Smooth muscle cell (in vitro differentiated cells): Measurements from ENCODE around the gene SMPD1. TPM values are rescaled to one million over a fixed set of nuclear protein-coding genes. Genes with fewer than 3 reads are reported as not detected.
"Not testable (repeated sequence)": the region's sequence is repeated elsewhere in the genome, so short reads cannot be mapped to it uniquely, and the experiment has no call there.

Experiments
- DNase-seq: peaks from one replicate; lab custom pipeline; 2025; ENCODE audit not compliant: unreplicated experiment; lab: John Stamatoyannopoulos, UW
- H2AFZ ChIP-seq: fragments of 200-600 bp; sonication (generic); 2 replicates; pipeline ENCODE4 v1.6.0; 2016; ENCODE audit warnings: antibody characterized with exemption, low read depth, mild to moderate bottlenecking
- H3F3A ChIP-seq: fragments of 200-600 bp; sonication (generic); 2 replicates; pipeline ENCODE4 v1.6.0; 2017; ENCODE audit warnings: antibody characterized with exemption, low read depth
- H3K27ac ChIP-seq: fragments of 200-600 bp; sonication (generic); 2 replicates; pipeline ENCODE4 v1.5.1; 2016; ENCODE audit warnings: low read depth, mild to moderate bottlenecking
- H3K27me3 ChIP-seq: fragments of 200-600 bp; sonication (generic); 2 replicates; pipeline ENCODE4 v1.6.1; 2016; ENCODE audit warnings: low read depth, mild to moderate bottlenecking
- H3K36me3 ChIP-seq: fragments of 200-600 bp; sonication (generic); 2 replicates; pipeline ENCODE4 v1.5.1; 2016; ENCODE audit warnings: low read depth
- H3K4me1 ChIP-seq: fragments of 200-600 bp; sonication (generic); 2 replicates; pipeline ENCODE4 v1.5.1; 2016; ENCODE audit warnings: low read depth
- H3K4me2 ChIP-seq: fragments of 200-600 bp; sonication (generic); 2 replicates; pipeline ENCODE4 v1.6.0; 2016; ENCODE audit warnings: mild to moderate bottlenecking
- H3K4me3 ChIP-seq: fragments of 200-600 bp; sonication (generic); 2 replicates; pipeline ENCODE4 v1.5.1; 2016; ENCODE audit warnings: mild to moderate bottlenecking
- H3K79me2 ChIP-seq: fragments of 200-600 bp; sonication (generic); 2 replicates; pipeline ENCODE4 v1.6.0; 2016; ENCODE audit warnings: low read depth, mild to moderate bottlenecking
- H3K9ac ChIP-seq: fragments of 200-600 bp; sonication (generic); 2 replicates; pipeline ENCODE4 v1.6.0; 2016; ENCODE audit warnings: low read depth
- H3K9me3 ChIP-seq: fragments of 200-600 bp; sonication (generic); replicated peaks from 2 replicates; pipeline ENCODE4 v1.5.1; 2016; ENCODE audit warnings: low read depth
- H4K20me1 ChIP-seq: fragments of 200-600 bp; sonication (generic); 2 replicates; pipeline ENCODE4 v1.6.0; 2016; ENCODE audit warnings: low read depth
- WGBS: methylation state at CpG from one replicate; pipeline ENCODE4 v1.1.7; 2016; ENCODE audit warnings: low lambda C conversion rate; 5-methylcytosine and 5-hydroxymethylcytosine counted together
- polyA plus RNA-seq: library from polyadenylated mRNA; unstranded; fragments of >200 nt; fragmentation: Nextera tagmentation; extraction: Ambion mirVana; gene quantifications from 2 replicates; pipeline ENCODE4 v1.2.1, GENCODE V29; 2016
- total RNA-seq: library from RNA; depleted of rRNA; stranded (reverse); fragments of >200 nt; gene quantifications from 2 replicates; pipeline ENCODE4 v1.2.3, GENCODE V29; 2014
- TF ChIP-seq, protein P1 (sequence below): fragments of 200-600 bp; sonication (generic); IDR thresholded peaks from 2 replicates; pipeline ENCODE4 v1.5.1; 2017; ENCODE audit warnings: borderline replicate concordance, mild to moderate bottlenecking, antibody characterized with exemption; ENCODE audit not compliant: insufficient read depth, poor library complexity, severe bottlenecking

SMPD1 gene
- total and polyA plus RNA-seq, 2 experiments from 2014 or later = 56.6 to 57.3 TPM

DNA sequence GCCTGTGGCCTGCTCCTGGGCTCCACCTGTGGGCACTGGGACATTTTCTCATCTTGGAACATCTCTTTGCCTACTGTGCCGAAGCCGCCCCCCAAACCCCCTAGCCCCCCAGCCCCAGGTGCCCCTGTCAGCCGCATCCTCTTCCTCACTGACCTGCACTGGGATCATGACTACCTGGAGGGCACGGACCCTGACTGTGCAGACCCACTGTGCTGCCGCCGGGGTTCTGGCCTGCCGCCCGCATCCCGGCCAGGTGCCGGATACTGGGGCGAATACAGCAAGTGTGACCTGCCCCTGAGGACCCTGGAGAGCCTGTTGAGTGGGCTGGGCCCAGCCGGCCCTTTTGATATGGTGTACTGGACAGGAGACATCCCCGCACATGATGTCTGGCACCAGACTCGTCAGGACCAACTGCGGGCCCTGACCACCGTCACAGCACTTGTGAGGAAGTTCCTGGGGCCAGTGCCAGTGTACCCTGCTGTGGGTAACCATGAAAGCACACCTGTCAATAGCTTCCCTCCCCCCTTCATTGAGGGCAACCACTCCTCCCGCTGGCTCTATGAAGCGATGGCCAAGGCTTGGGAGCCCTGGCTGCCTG is 1.4 kb downstream of the SMPD1 start:
- H3K4me1 ChIP-seq = peaks cover 9% of the 10 kb centered on the region
- H4K20me1 ChIP-seq = no peaks in the 10 kb centered on the region
- H3K9me3 ChIP-seq = no peaks in the 10 kb centered on the region
- H3K27ac ChIP-seq = no peak overlapping the region
- no peak for DNase-seq
- 96% methylated on average over 15 of the region's 18 CpGs for WGBS
- H2AFZ ChIP-seq = no peak overlapping the region
- H3K4me3 ChIP-seq = no peak overlapping the region
- no peaks in the 10 kb centered on the region for H3F3A ChIP-seq
- peak overlapping the region; percentile 93 for H3K4me2 ChIP-seq
- TF ChIP-seq, protein P1, sequence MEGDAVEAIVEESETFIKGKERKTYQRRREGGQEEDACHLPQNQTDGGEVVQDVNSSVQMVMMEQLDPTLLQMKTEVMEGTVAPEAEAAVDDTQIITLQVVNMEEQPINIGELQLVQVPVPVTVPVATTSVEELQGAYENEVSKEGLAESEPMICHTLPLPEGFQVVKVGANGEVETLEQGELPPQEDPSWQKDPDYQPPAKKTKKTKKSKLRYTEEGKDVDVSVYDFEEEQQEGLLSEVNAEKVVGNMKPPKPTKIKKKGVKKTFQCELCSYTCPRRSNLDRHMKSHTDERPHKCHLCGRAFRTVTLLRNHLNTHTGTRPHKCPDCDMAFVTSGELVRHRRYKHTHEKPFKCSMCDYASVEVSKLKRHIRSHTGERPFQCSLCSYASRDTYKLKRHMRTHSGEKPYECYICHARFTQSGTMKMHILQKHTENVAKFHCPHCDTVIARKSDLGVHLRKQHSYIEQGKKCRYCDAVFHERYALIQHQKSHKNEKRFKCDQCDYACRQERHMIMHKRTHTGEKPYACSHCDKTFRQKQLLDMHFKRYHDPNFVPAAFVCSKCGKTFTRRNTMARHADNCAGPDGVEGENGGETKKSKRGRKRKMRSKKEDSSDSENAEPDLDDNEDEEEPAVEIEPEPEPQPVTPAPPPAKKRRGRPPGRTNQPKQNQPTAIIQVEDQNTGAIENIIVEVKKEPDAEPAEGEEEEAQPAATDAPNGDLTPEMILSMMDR = no peak
- no peaks in the 10 kb centered on the region for H3K27me3 ChIP-seq
- H3K9ac ChIP-seq = no peak overlapping the region
- no peaks in the 10 kb centered on the region for H3K36me3 ChIP-seq
- no peaks in the 10 kb centered on the region for H3K79me2 ChIP-seq

DNA sequence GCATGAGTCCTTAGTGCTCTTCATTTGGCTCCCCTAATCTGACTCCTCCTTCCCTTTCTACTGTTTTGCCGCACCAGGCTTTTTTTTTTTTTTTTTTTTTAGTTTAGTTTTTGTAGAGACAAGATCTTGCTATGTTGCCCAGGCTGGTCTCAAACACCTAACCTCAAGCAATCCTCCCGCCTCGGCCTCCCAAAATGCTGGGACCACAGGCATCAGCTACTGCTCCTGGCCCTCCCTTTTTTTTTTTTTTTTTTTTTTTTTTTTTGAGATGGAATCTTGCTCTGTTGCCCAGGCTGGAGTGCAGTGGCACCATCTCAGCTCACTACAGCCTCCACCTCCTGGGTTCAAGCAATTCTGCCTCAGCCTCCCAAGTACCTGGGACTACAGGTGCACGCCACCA is 2.0 kb downstream of the SMPD1 start:
- DNase-seq, H3K79me2 ChIP-seq, H3K4me2 ChIP-seq, H4K20me1 ChIP-seq, H3K36me3 ChIP-seq, H3K9ac ChIP-seq, H2AFZ ChIP-seq, H3F3A ChIP-seq, H3K4me1 ChIP-seq, H3K4me3 ChIP-seq, H3K27ac ChIP-seq, H3K27me3 ChIP-seq, H3K9me3 ChIP-seq: not testable (repeated sequence)
- WGBS = 95% methylated on average over 4 of the region's 4 CpGs

DNA sequence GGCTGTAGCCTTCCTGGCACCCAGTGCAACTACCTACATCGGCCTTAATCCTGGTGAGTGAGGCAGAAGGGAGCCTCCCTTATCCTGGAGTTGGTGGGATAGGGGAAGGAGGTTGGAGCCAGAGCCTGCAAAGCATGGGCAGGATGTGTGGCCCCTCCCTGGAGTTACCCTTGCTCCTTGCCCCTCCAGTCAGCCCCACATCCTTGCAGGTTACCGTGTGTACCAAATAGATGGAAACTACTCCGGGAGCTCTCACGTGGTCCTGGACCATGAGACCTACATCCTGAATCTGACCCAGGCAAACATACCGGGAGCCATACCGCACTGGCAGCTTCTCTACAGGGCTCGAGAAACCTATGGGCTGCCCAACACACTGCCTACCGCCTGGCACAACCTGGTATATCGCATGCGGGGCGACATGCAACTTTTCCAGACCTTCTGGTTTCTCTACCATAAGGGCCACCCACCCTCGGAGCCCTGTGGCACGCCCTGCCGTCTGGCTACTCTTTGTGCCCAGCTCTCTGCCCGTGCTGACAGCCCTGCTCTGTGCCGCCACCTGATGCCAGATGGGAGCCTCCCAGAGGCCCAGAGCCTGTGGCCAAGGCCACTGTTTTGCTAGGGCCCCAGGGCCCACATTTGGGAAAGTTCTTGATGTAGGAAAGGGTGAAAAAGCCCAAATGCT is 3.9 kb downstream of the SMPD1 start:
- no peaks in the 10 kb centered on the region for H3K36me3 ChIP-seq
- peaks cover 8% of the 10 kb centered on the region for H3F3A ChIP-seq
- H3K27ac ChIP-seq = no peak overlapping the region
- H3K4me3 ChIP-seq = no peak overlapping the region
- no peaks in the 10 kb centered on the region for H3K27me3 ChIP-seq
- no peak overlapping the region for H2AFZ ChIP-seq
- H3K79me2 ChIP-seq = no peaks in the 10 kb centered on the region
- H3K4me2 ChIP-seq = no peak overlapping the region
- TF ChIP-seq, protein P1 = no peak
- H3K9me3 ChIP-seq = no peaks in the 10 kb centered on the region
- no peak overlapping the region for H3K9ac ChIP-seq
- no peak for DNase-seq
- H3K4me1 ChIP-seq = peaks cover 9% of the 10 kb centered on the region
- H4K20me1 ChIP-seq = no peaks in the 10 kb centered on the region
- 96% methylated on average over 16 of the region's 16 CpGs for whole genome bisulfite sequencing

DNA sequence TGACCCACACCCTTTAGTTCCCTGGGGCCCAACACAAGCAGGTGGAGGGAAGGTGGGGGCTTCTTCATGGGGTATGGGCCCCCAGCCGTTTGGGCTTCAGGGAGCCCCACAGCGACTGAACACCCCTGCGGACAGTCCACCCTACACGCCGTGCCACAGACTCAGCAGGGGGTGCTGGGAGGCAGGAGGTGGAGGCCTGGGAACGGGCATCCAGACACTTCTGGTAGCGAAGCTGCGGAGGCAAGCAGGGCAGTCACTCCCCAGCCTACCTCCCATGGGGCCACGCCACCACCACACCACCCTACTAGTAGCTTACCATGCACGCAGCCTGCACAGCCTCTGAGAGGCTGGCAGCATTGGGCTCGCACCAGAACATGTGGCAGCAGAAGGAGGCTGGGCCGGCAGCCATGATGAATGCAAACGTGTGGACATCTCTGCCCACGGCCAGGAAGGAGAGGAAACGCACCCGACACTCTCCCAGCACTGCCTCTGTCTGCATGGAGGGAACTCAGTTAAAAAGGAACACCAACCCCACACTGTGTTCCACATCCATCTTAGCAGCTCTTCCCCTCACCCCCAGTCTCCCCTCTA is 5.3 kb downstream of the SMPD1 start:
- no peak for DNase-seq
- Histone ChIP-seq H3K36me3 (no peaks in the 10 kb centered on the region), H3K4me3 (no peak overlapping the region), H3K9ac (no peak overlapping the region), H3K27ac (no peak overlapping the region), H3K9me3 (no peaks in the 10 kb centered on the region), H3K27me3 (no peaks in the 10 kb centered on the region), H2AFZ (no peak overlapping the region), H3K4me2 (no peak overlapping the region), H3F3A (peaks cover 8% of the 10 kb centered on the region), H4K20me1 (no peaks in the 10 kb centered on the region), H3K79me2 (no peaks in the 10 kb centered on the region), H3K4me1 (peaks cover 5% of the 10 kb centered on the region)
- TF ChIP-seq, protein P1 = no peak
- 93% methylated on average over 16 of the region's 16 CpGs for WGBS
